Amniotic stem cell (primary cell): ENCODE measurements around the gene CLEC4G.
"Not testable (repeated sequence)": the region's sequence is repeated elsewhere in the genome, so short reads cannot be mapped to it uniquely, and the experiment has no call there.

ENCODE experiments used
- DNase-seq: peaks from one replicate; lab custom pipeline; 2025; lab: John Stamatoyannopoulos, UW

The CLEC4G gene, protein sequence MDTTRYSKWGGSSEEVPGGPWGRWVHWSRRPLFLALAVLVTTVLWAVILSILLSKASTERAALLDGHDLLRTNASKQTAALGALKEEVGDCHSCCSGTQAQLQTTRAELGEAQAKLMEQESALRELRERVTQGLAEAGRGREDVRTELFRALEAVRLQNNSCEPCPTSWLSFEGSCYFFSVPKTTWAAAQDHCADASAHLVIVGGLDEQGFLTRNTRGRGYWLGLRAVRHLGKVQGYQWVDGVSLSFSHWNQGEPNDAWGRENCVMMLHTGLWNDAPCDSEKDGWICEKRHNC

DNA sequence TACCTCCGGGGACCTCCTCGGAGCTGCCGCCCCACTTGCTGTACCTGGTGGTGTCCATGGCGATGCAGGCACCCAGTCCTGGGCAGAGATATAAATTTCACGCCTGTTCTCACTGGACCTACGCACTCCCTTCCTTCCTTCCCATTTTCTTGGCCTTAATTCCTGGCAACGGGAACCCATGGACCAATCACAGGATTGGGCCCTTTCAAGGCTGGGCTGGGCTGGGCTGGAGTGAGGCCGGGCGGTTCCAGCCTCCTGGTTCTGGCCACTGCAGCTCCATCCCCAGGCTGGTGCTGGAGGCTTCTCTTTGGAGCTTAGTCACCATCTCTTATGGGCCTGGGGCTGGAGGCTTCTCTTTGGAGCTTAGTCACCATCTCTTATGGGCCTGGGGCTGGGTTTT lies at the start of gene CLEC4G:
CLEC4G (minus strand) TSS at position 66 of the 400 bp plus-strand sequence; CDS start at position 58, 8 bp downstream.
- no peak for DNase-seq

DNA sequence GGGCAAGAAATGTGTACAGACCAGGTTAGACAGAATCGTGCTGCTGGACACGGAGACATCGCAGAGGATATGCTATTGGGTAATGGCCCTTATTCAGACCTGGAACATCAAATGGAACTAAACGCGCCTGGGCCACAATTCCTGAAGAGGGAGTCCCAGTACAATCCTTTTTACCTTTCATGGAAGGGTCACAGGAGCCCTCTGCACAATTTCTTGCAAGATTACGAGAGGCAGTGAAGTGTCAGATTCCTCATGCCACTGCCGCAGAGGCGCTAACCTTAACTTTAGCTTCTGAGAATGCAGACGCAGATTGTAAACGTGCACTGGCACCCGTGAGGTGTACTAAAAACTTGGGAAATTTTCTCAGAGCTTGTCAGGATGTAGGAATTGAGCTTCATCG lies 49.2 kb upstream of the CLEC4G start:
- no peak for DNase-seq

DNA sequence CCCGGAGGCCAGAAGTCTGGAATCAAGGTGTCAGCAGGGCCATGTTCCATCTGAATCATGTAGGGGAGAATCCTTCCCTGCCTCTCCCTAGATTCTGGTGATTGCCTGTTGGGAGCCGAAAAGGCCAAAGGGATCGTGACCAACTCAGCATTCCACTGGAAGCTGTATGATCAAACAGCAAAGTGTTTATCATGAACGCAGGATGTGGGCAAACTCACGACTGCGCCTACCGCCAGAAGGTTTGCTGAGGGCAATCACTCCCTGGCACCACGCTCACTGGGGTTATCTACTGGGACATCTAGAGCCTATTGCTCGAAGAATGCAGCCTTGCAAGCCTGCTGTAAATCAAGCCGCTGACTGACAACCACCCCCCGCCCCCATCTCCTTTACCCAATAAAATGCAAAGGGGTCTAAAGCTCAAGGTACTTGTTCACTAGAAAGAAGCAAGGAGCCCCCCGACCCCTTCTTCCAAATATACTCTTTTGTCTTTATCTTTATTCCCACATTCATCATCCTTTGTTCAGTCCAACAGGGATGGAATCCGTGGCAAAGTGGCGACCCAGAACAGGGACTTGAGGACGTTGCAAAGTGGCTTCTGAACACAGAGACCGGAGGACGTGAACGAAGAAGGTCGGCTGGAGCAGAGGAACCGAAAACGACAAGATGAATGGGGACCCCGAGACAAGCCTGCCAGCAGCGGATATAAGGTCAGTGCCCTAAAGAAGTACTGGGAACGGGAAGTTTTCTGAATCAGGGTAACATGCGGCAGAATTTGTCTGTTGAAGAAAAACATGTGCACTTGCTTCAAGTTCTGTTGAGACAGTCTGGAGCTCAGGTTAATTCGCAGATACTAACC lies 47.9 kb upstream of the CLEC4G start:
- no peak for DNase-seq

DNA sequence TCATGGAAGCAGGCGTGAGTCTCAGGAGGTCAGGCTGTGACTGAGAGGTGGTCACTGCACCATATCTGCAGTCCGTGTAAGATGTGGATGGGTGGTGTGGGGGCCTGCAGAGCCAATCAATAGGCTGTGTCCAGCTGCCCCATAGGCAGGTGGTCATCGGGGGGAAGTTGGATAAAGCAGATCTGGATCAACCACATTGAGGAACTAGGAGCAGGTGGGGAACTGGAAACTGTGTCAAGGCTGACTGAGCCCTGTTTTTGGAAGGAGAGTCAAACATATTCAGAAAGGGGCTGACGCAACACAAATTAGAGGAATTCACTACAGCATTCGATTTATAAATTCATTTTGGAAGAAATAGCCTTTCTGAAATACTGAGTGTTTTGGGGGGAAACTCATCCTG lies 46.2 kb upstream of the CLEC4G start:
- no peak for DNase-seq

DNA sequence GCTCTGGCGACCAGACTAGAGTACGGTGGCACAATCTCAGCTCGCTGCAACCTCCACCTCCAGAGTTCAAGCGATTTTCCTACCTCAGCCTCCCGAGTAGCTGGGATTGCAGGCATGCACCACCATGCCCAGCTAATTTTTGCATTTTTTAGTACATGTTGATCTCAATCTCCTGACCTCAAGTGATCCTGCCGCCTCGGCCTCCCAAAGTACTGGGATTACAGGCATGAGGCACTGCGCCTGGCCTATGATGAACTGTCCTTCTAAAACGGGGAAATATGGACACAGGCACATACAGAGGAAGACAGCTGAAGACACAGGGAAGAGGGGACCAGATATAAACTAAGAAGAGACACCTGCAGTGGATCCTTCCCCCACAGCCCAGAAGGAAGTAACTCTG lies 43.9 kb upstream of the CLEC4G start:
- DNase-seq: no peak

DNA sequence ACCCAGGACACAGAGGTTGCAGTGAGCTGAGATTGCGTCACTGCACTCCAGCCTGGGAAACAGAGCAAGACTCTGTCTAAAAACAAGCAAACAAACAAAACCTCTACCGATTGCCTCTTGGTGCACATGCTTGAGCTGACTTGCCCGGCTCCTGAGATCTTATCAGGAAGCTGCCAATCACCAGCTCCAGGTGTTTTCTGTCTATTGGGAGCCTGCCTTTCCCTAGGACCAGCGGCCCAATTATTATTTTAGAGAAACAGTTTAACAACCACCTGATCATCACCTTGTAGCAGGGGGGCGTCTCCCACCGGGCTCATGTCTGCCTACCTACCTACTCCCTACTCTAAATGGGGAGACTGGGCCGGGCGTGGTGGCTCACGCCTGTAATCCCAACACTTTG lies 41.9 kb upstream of the CLEC4G start:
- no peak for DNase-seq

DNA sequence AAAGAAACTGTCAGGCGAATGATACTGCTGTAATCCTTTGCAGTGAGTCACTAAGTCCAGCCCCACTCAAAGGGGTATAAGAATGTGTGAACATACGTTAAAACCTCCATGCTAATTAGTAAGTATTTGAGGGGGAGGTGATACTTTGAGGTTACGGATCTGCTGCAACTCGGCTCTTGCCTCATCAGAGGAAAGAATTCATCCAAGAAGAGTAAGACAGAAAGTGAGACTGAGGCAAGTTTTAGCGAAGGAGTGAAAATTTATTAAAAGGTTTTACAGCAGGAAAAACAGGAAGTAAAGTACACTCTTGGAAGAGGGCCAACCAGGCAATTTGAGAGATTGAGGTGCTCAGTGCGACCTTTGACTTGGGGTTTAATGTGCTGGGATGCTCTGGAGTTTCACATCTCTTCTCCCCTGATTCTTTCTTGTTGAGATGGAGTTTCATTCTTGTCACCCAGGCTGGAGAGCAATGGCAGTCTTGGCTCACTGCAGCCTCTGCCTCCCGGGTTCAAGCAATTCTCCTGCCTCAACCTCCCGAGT lies 40.9 kb upstream of the CLEC4G start:
- DNase-seq: no peak

DNA sequence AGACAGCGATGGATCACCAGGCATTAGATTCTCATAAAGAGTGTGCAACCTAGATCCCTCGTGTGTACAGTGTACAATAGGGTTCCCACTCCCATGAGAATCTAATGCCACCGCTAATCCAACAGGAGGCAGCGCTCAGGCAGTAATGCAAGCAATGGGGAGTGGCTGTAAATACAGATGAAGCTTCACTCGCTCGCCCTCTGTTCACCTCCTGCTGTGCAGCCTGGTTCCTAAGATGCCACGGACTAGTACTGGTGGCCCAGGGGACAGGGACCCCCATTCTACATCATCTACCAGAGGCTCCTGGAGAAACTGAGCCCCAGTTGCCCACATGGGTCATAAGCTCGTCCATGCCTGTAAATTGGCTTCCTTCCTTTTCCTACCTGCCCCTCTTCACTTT lies 39.2 kb upstream of the CLEC4G start:
- no peak for DNase-seq

DNA sequence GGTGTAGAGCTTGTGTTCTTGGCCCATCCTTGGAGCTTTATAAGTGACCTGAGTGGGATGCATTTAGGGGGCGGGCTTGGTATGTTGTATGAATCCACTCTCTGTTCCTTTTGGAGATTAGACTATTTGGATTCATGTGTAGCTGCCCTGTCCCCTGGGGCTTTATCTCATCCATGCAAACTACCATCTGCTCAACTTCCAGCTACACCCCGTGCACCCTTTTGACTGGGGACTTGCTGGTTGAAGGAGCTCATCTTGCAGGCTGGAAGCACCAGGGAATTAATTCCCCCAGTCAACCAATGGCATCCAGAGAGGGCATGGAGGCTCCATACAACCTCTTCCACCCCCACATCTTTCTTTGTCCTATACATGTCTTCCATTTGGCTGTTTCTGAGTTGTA lies 37.3 kb upstream of the CLEC4G start:
- DNase-seq: no peak

DNA sequence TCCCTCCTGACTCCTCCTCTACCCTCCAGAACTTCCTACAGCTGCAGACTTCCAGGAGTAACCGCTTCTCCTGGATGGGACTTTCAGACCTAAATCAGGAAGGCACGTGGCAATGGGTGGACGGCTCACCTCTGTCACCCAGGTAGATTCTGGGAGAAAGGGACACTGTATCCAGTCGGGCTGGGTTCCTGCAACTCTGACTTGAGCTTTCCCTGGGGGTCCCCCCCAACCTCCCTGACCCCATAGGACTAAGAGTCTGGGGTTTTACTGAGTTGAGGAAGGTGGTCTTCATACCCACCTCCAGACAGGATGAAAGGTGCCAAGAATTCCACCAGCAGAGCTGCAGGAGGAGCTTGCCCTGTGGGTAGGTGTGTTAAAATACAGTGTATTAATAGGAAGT lies 35.6 kb upstream of the CLEC4G start:
- no peak for DNase-seq

DNA sequence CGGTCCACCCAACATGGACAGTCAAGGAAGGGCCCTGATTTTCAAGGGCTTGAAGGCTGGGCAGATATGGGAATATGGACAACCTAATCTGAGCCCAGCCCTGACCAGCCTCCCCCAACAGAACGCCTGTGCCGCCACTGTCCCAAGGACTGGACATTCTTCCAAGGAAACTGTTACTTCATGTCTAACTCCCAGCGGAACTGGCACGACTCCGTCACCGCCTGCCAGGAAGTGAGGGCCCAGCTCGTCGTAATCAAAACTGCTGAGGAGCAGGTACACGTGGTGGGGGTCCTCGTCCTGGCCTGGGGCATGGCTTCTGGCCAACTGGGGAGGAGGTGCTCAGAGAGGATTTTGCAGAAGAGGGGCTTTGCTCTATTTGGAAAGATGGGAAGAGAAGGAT lies 34.6 kb upstream of the CLEC4G start:
- no peak for DNase-seq

DNA sequence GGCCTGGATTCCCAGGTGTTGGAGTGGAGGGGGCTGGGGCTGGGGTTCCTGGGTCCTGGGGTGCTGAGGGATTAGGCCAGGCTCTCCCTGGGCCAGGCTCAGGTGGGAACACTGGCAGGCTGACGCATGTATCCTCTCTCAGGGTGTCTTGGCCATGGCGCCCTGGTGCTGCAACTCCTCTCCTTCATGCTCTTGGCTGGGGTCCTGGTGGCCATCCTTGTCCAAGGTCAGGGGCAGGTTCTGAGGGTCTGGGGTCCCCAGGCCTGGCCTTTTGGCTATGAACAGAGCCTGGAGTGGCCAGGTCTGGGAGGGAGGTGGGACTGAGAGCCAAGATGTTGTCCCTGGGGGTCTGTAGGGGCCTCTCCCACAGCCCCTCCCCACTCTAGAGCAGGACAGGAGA lies 33.1 kb upstream of the CLEC4G start:
- DNase-seq: not testable (repeated sequence)

DNA sequence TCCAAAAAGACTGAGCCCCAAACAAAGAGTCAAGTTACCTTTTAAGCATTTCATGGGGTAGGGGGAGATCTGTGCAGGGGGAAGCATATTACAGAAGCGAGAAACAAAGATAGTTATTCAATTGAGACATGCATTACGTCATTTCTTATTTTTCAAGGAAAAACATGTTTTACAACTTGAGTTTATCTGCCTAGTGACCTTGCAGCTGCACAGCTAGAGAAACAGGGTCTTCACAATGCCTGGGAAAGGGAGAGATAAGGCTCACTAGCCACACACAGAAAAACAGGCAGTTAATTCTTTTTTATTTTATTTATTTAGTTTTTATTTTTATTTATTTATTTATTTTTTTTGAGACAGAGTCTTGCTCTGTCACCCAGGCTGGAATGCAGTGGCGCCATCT lies 32.2 kb upstream of the CLEC4G start:
- DNase-seq: not testable (repeated sequence)

DNA sequence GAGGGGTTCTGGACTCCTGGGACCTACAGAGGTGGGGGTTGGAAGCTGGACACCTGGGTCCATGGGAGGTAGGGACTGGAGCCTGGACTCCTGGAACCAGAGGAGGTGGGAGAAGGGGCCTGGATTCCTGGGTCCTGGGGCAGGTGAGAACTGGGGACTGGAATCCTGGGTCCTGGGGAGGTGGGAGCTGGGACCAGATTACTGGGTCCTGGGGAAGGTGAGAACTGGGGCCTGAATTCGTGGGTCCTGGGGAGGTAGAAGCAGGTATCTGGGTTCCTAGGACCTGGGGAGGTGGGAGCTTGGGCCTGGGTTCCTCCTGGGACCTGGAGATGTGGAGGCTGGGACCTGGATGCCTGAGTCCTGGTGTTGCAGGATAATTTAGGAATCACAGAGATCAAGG lies 31.8 kb upstream of the CLEC4G start:
- DNase-seq: no peak

DNA sequence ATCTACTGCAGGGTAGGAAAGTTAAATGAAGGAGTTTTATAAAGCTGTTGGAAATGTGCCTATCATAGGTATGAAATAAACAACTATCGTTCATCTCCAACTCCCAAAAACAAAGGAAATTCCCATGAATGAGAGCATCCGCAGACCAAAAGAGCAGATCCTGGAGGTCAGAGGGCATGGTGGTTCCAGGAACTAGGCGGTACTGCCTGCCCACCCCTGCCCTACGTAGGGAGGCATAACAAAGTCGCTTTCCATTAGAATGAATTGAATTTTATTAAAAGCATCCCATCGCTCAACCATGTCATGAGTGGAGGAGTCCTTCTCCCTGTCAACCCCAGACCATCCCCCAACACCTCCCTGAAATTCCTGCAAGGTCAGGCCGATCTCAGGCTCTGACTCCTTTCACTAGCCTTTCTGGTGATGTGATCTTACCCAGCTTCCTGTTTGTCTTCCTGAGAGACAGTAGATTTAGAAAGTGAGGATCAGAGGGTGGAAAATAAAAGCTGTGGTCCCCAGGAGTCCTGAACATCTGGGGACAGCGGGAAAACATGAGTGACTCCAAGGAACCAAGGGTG lies 30.9 kb upstream of the CLEC4G start, which contains the start of gene CLEC4M:
CLEC4M (plus strand) TSS at position 525 of the 575 bp plus-strand sequence; CDS start at position 549, 24 bp downstream.
- no peak for DNase-seq

DNA sequence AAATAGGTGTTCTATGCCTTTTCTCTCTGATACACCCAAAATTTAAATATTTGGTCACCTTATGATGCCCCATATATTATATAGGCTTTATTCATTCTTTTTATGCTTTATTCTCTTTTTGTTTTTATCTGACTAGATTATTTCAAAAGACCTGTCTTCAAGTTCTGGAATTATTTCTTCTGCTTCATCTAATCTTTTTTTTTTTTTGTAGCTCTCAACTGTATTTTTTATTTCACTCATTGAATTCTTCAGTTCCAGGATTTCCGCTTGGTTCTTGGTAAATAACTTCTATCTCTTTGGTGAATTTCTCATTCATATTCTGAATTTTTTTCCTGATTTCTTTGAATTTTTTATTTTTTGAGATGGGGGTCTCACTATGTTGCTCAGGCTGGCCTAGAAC lies 27.2 kb upstream of the CLEC4G start:
- no peak for DNase-seq

DNA sequence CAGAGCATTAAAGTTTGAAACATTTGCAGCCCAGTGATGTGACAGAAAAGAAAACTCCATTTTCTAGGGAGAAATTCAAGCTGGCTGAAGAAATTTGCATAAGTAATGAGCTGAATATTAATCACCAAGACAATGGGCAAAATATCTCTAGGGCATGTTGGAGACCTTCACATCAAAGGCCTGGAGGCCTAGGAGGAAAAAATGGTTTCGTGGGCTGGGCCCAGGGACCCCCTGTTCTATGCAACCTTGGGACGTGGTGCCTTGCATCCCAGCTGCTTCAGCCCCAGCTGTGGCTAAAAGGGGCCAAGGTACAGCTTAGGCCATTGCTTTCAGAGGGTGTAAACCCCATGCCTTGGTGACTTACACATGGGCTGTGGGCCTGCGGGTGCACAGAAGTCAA lies 25.4 kb upstream of the CLEC4G start:
- no peak for DNase-seq

DNA sequence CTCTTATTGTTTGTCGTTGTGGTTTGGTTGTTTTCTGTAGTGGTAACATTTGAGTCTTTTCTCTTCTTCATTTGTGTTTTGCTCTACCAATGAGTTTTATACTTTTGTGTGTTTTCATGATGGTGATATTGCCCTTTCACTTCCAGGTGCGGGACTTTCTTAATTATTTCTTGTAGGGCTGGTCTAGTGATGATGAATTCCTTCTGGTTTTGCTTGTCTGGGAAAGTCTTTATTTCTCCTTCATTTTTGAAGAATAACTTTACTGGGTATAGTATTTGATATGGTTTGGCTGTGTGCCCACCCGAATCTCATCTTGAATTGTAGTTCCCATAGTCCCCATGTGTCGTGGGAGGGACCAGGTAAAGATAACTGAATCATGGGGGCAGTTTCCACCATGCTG lies 24.3 kb upstream of the CLEC4G start:
- DNase-seq: no peak

DNA sequence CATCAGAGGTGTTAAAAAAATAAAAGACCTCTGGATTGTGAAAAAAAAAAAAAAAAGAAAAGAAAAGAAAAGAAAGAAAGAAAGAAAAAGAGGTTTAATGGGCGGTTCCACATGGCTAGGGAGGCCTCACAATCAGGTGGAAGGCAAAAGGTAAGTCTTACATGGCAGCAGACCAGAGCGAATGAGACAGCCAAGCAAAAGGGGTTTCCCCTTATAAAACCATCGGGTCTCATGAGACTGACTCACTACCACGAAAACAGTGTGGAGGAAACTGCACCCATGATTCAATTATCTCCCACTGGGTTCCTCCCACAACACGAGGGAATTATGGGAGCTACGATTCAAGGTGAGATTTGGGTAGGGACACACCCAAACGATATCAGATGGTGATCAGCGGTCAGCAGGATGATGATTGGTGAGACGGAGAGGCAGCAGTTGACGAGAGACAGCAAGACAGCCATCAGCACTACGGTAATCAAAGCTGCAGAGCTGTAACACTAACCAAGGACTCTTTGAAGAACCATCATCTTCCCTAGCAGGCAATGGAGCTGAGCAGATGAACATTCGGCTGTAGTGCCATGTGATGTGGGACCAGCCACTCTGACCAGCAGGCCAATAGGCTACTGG lies 19.4 kb upstream of the CLEC4G start:
- no peak for DNase-seq

DNA sequence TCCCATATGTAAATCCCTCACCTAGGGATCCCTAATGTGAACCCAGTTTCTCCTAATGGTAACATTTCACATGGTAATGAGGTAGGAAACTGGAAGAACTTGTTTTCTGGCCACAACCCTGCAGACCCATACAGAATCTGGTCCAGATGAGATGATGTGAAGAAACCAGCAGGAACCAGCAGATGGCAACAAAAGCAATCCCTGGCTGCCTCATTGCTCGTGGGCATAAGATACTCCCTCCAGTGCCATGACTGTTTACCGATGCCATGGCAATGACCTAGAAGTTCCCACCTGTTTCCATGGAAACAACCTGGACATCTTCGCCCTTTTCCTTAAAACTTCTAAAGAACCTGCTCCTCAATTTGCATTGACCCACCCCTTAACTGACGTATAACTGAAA lies 16.8 kb upstream of the CLEC4G start:
- DNase-seq: no peak

DNA sequence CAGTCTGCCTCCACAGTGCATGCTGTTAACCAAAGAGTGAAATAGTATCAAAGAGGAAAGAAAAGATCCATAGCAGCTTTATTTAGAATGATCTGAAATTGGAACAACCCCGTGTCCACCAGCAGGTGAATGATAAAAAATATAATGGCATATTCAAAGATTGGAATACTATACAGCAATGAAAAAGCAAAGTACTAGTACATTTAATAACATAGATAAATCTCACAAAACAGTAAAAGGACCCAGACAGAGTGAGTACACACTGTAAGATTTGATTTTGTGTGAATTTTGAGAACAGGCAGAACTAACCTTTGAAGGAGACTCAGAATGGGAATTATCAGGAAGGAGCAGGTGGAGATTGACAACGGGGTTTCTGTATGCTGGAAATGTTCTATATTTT lies 16.3 kb upstream of the CLEC4G start:
- DNase-seq: no peak
